Duodenal mucosa (tissue), 2 donors: ENCODE results near the gene MPRIP.

Source experiments
- H3K27ac ChIP-seq: one replicate; pipeline ENCODE4 v1.7.0; 2013; ENCODE audit warnings: low read depth, low read length
- H3K27me3 ChIP-seq, 2 donors: one replicate each; pipeline ENCODE4 v1.7.0; 2013; ENCODE audit warnings: low read length in 2 of 2, control low read depth in 1 of 2; ENCODE audit not compliant: insufficient read depth in 2 of 2, control insufficient read depth in 1 of 2
- H3K36me3 ChIP-seq, 2 donors: one replicate each; pipeline ENCODE4 v1.7.0; 2013; ENCODE audit warnings: low read length in 2 of 2, control low read depth in 1 of 2; ENCODE audit not compliant: insufficient read depth in 2 of 2, control insufficient read depth in 1 of 2
- H3K4me1 ChIP-seq, 2 donors: one replicate each; pipeline ENCODE4 v1.7.0; 2013; ENCODE audit warnings: low read length in 2 of 2, control low read depth in 1 of 2; ENCODE audit not compliant: insufficient read depth in 2 of 2, control insufficient read depth in 1 of 2
- H3K4me3 ChIP-seq, 2 donors: one replicate each; pipeline ENCODE4 v1.7.0; 2013; ENCODE audit warnings: low read length in 2 of 2, low read depth in 1 of 2
- H3K9ac ChIP-seq, 2 donors: one replicate each; pipeline ENCODE4 v1.7.0; 2013; ENCODE audit warnings: low read length in 2 of 2, low read depth in 1 of 2
- H3K9me3 ChIP-seq, 2 donors: one replicate each; pipeline ENCODE4 v1.7.0; 2013; ENCODE audit warnings: low read length in 2 of 2, control low read depth in 1 of 2; ENCODE audit not compliant: control insufficient read depth in 1 of 2

MPRIP gene

DNA sequence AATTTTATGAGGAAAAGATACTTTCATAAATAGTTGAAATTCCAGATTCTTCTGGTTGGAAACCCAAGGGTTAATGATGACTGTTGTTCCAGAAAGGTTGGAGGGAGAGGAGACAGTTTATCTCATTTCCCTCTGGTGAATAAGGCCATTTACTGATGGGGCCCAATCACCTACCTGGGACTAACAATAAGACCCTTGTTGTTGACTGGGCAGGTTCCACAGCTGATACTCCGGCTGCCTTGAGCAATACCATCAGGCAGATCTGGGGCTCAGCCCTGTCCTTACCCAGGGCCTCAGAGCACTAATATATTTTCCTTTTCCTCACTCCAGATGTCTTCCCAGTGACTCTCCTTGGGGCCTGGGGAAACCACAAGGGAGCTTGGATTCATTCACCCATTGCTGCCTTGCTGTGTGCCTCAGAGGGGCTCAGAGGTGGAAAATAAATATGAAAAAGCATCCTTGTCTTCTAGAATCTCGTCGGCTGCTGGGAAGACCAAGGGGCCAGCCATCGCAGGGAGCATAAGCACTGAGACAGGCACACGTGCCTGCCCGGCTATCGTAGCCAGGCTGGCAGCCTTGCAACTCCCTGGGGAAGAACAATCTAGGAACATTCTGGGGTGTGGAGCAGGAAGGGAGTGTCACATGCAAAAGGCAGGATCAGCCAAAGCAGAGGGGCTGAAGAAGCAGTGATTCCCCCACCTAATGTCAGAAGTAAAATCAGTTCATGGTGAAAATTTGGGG is 54.4 kb downstream of the MPRIP start:
- no peak overlapping the region for H3K4me3 ChIP-seq
- H3K27ac ChIP-seq, result no peak overlapping the region
- no peaks in the 10 kb centered on the region for H3K9me3 ChIP-seq
- peaks cover 46 to 47% of the 10 kb centered on the region in 2 donors for H3K4me1 ChIP-seq
- H3K27me3 ChIP-seq, result no peaks in the 10 kb centered on the region
- peaks cover 0 to 35% of the 10 kb centered on the region in 2 donors for H3K36me3 ChIP-seq
- H3K9ac ChIP-seq, result peak overlapping the region; percentile 1 to 25

DNA sequence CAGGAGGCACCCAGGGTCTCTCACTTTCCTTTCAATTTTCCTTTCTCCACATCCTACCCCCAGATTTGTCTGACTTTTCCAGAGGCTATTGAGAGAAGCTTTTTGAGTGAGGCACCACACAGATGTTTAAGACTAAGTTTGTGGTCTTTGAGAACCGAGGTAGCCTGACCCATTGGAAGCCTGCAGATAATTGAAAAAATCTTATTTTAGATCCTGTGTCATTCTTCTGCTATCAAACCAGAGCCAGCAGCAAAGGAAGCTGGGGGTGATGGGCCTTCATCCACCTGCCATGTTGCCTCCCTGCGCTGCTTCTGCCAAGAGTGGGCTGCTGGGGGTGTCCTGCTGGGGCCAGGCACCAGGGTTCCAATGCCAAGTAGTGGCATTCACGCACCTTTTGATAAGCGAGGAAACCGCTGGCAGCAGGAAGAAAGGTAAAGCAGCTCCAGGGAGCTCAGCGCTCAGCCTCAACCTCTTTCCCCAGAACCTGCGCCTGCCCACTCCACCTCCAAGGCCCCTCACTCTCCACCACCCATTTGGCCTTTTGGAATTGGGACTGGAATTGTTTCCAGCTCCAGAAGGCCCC is 55.6 kb downstream of the MPRIP start:
- H3K9me3 ChIP-seq, result no peaks in the 10 kb centered on the region

DNA sequence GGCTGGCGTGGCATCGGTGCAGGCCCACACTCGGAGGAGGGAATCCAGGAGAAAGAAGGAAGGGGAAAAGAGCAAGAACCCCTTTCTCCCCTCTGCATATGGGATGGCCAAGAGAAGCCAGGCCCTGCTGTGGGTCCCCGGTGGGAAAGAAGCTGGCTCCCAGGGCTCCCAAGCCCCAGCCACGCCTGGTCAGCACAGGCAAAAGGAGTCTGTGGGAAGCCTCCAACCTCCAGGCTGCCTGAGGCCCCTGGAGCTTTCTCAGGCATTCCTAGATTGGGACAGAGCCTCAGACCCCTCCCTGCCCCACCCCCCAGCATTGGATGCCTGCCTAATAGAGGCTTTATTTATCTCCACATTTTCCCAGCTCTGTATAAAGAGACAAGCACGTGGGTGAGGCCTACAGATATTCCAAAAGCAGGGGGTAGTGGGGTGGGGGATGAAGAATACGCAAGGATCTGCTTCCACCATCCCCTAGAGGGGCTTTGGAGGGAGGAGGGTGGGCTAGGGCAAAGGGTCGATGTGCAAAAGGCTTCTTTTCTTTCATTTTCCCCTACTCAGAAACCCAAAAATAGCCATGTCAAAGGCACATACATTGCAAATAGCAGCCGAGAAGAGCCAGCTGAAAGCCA is 56.4 kb downstream of the MPRIP start:
- Histone ChIP-seq H3K4me1 (peaks cover 32 to 33% of the 10 kb centered on the region in 2 donors), H3K27me3 (no peaks in the 10 kb centered on the region), H3K9me3 (no peaks in the 10 kb centered on the region), H3K4me3 (no peak overlapping the region), H3K9ac (no peak overlapping the region), H3K27ac (no peak overlapping the region), H3K36me3 (peaks cover 0 to 27% of the 10 kb centered on the region in 2 donors)

More for the DNA sequence above, 55.6 kb downstream of the MPRIP start:
- Histone ChIP-seq H3K9ac (no peak overlapping the region), H3K27me3 (no peaks in the 10 kb centered on the region), H3K4me3 (no peak overlapping the region), H3K27ac (peak overlapping the region; percentile 17), H3K36me3 (peaks cover 0 to 26% of the 10 kb centered on the region in 2 donors), H3K4me1 (peaks cover 35% of the 10 kb centered on the region in 2 donors)

DNA sequence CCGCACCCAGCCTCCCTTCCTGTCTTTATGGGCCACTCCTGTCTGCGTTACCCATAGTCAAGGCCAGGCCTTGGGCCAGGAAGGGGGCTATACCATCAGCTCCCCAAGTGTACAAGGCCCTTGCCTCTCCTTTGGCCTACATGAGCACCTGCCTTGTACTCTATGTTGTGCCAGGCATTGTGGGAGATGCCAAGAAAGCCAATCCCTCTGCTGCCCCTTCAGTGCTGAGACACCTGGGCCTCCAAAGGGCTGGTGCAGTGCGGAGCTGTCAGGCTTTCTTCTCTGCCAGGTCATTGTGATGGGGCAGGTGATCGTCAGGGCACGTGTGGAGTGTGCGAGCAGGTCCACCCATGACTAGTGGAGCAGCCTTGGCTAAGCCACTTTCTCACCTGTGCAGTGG is 59.9 kb downstream of the MPRIP start:
- Histone ChIP-seq H3K4me3 (no peak overlapping the region), H3K9ac (no peak overlapping the region), H3K27me3 (no peaks in the 10 kb centered on the region), H3K9me3 (no peaks in the 10 kb centered on the region), H3K36me3 (peaks cover 3 to 21% of the 10 kb centered on the region in 2 donors), H3K4me1 (peaks cover 18 to 25% of the 10 kb centered on the region in 2 donors), H3K27ac (no peak overlapping the region)

DNA sequence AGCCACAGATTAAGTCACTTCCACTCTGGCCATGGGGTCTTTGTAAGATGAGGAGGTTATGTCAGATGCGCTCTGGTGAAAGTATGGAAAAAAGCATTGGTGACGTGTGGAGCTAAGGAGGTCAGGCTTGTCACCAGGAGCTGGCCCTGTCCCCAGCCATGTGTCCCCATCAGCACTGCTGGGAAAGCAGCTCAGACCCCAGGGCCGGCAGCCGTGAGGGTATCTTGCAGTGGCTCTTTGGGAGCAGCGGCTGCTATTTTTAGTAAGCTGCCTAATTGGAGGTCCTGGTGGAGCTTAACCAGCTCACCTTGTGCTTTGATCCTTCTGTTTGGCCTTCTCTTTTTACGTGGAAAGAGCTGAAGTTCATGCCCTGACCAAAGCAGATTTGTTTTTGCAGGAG is 60.9 kb downstream of the MPRIP start:
- H3K4me1 ChIP-seq, result peaks cover 23 to 31% of the 10 kb centered on the region in 2 donors
- peaks cover 3 to 20% of the 10 kb centered on the region in 2 donors for H3K36me3 ChIP-seq
- no peaks in the 10 kb centered on the region for H3K27me3 ChIP-seq
- no peak overlapping the region for H3K27ac ChIP-seq
- peak overlapping the region in 1 of 2 donors; percentile 25 for H3K9ac ChIP-seq
- no peaks in the 10 kb centered on the region for H3K9me3 ChIP-seq
- H3K4me3 ChIP-seq, result no peak overlapping the region

DNA sequence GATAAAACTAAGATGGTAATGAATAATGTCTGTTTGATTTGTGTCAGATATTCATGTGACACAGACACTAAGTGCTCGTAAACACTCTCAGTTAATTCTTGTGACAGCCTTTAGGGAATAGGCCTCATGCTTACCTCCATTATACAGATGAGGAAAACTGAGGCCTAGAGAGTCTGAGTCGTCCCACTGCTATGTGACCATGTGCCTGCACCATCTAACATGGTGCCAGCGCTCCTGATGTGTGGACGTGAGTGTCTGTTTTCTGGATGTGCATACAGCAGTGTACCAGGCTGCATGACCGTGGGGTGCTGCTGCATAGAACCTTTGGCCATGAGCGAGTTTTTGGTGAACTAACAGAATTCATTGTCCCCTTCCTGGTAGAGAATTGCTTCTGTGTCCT is 61.8 kb downstream of the MPRIP start:
- H3K27ac ChIP-seq, result no peak overlapping the region
- H3K4me3 ChIP-seq, result no peak overlapping the region
- H3K4me1 ChIP-seq, result peaks cover 23 to 31% of the 10 kb centered on the region in 2 donors
- peaks cover 3 to 18% of the 10 kb centered on the region in 2 donors for H3K36me3 ChIP-seq
- H3K27me3 ChIP-seq, result no peaks in the 10 kb centered on the region
- H3K9ac ChIP-seq, result no peak overlapping the region
- no peaks in the 10 kb centered on the region for H3K9me3 ChIP-seq

DNA sequence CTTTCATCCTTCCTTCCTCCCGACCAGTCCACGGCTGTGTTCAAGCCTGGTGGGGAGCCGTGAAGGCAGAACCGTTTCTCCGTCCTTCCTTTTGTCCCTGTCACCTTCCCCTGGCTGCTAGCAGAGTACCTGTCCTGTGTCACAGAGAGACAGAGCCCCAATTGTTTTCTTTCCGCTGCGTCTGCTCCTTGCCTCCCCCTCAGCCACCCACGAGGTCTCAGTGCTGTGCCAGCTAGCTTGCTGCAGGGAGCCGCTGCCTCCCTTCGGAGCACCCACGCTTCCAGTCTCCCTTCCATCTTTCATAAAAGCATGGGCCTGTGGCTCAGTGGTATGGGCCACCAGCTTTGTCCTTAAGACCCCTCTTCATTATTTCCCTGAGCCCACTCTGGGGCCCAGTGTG is 62.2 kb downstream of the MPRIP start:
- Histone ChIP-seq H3K36me3 (peaks cover 3 to 18% of the 10 kb centered on the region in 2 donors), H3K9ac (no peak overlapping the region), H3K9me3 (no peaks in the 10 kb centered on the region), H3K4me1 (peaks cover 26 to 32% of the 10 kb centered on the region in 2 donors), H3K4me3 (no peak overlapping the region), H3K27me3 (no peaks in the 10 kb centered on the region), H3K27ac (no peak overlapping the region)

DNA sequence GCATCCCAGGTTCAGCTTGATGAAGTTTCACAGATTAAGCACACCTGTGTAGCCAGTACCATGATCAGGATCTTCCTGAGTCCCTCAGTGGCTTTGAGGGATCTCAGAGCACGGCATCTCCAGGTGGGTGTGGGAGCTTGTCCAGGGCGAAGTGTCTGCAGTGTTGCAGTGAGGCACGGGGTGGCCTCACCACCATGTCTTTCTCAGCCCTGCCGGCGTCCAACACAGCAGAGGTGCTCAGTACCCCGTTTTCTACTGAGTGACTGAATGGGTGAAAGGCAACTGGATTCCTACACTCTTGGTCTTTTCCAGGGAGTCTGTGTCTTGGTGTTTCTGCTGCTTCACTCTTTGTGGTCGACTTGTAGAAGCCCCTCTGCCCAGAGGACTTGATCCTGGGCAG is 63.7 kb downstream of the MPRIP start:
- H3K4me1 ChIP-seq, result peaks cover 40 to 46% of the 10 kb centered on the region in 2 donors
- H3K9me3 ChIP-seq, result no peaks in the 10 kb centered on the region
- H3K36me3 ChIP-seq, result peaks cover 3 to 10% of the 10 kb centered on the region in 2 donors
- H3K27ac ChIP-seq, result no peak overlapping the region
- H3K9ac ChIP-seq, result no peak overlapping the region
- H3K27me3 ChIP-seq, result no peaks in the 10 kb centered on the region
- no peak overlapping the region for H3K4me3 ChIP-seq

DNA sequence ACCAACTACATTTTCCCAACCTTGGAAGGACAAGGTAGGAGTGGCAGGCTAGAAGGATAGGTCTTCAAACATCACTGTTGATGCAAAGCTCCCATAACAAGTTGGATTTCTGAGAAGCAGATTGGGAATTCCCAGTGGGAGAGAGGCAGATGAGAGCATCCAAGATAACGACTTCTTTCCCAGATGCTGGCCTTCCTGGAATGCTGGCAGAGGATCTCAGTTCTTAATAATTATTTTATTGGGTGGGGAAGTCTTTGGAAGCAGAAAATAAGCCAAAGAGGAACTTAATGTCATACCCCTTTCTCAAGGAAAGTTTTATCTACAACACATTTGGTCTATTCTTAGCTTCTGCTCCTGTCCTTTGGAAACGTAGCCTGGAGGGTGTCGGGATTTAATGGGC is 64.5 kb downstream of the MPRIP start:
- Histone ChIP-seq H3K27me3 (no peaks in the 10 kb centered on the region), H3K9me3 (no peaks in the 10 kb centered on the region), H3K4me1 (peaks cover 40 to 46% of the 10 kb centered on the region in 2 donors), H3K4me3 (no peak overlapping the region), H3K27ac (no peak overlapping the region), H3K9ac (no peak overlapping the region), H3K36me3 (peaks cover 3 to 10% of the 10 kb centered on the region in 2 donors)

DNA sequence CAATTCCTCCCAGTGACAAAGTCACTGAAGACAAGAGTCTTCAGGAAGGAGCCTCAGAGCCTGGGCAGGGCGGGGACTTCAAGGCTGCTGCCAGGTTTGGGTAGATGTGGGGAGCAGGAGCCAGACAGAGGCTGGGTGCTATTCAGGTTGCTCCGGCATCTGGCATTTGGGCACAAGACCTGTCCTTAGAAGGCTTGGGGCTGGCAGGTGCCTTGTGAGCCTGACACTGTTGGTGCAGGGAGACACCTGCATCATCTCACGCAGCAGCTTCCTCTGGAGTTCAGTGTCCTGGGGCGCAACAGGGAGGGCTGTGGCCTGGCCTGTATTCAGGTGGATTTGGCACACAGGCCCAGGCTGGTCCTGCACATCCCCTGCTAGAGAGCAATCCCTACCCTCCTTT is 65.0 kb downstream of the MPRIP start:
- Histone ChIP-seq H3K27me3 (no peaks in the 10 kb centered on the region), H3K27ac (no peak overlapping the region), H3K9ac (peak overlapping the region in 1 of 2 donors; percentile 36), H3K9me3 (no peaks in the 10 kb centered on the region), H3K4me3 (no peak overlapping the region), H3K36me3 (peaks cover 3 to 10% of the 10 kb centered on the region in 2 donors), H3K4me1 (peaks cover 40 to 46% of the 10 kb centered on the region in 2 donors)
